NCI-H748 (cell line): ENCODE results near the gene TMEM237.
"Not testable (repeated sequence)": the region's sequence is repeated elsewhere in the genome, so short reads cannot be mapped to it uniquely, and the experiment has no call there.

Source experiments
- DNase-seq: peaks from one replicate; lab custom pipeline; 2025; ENCODE audit not compliant: unreplicated experiment; lab: John Stamatoyannopoulos, UW

The TMEM237 gene, protein sequence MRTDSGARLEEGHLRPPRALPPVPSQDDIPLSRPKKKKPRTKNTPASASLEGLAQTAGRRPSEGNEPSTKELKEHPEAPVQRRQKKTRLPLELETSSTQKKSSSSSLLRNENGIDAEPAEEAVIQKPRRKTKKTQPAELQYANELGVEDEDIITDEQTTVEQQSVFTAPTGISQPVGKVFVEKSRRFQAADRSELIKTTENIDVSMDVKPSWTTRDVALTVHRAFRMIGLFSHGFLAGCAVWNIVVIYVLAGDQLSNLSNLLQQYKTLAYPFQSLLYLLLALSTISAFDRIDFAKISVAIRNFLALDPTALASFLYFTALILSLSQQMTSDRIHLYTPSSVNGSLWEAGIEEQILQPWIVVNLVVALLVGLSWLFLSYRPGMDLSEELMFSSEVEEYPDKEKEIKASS

DNA sequence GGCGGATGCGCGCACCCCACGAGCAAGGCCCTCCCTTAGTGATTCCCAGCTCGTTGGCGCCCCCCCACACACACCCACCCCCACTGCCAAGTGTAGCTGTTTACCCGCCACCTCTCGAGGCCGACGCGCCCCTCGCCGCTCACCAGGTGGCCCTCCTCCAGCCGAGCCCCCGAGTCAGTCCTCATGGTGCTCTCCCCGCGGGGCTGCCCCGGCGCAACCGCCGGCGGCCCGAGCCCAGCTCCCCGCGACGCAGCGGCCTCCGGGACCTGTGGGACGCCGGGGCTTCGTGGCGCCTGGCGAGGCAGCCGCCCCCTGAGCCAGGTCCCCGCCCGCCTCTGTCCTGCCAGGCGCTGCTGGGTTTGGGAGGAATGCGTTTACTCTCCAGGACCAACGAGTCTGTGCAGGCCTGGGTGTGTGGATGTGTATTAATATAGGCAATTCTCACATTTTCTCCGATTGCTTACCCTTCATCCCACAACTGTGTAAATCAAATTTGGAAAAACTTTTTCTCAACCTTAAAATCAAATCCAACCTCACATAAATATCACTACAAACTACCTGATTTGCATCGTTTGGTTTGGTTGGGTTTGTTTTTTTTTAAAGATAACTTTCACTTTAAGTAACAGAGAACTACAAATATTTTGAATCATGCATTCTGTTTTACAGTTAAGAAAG, at the start of gene TMEM237:
TSS of gene TMEM237 (minus strand) at position 288 of the 675 bp plus-strand sequence. CDS start at position 185, 103 bp downstream.
- peak; percentile 58 for DNase-seq

DNA sequence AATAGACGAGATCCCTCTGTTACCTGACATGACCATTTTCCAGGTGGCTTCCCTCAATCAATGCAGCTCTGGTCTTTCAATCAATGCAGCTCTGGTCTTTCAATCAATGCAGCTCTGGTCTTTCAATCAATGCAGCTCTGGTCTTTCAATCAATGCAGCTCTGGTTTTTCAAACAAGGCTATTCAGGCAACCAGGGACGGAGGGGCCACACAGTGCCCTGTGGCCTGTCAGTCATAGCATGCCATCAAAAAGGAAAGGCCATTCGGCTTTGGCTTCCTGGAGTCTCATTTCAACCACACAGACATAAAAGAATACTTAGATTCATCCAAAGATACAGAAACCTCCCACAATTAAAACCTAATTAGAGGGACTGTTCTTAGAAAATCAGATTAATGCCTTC, 41.9 kb upstream of the TMEM237 start:
- DNase-seq = no peak

DNA sequence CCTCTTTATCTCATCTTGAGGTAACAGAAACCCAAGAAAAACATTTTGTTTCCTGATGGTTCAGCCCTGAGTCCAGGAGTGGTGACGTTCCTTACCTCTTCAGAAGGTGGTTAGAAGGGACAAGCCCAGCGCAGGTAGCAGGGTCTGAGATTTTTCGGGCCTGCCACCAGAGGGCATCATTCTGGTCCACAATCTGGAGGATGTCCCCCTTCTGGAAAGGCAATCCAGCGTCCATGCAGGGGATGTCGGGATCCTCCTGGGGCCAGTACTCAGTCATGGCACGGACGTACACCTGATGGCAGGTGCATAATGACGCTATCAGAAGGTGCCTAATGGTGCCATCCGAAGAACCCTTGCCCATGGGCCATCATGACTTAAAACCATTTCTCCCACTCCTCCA, 37.4 kb upstream of the TMEM237 start:
- peak; percentile 63 for DNase-seq

DNA sequence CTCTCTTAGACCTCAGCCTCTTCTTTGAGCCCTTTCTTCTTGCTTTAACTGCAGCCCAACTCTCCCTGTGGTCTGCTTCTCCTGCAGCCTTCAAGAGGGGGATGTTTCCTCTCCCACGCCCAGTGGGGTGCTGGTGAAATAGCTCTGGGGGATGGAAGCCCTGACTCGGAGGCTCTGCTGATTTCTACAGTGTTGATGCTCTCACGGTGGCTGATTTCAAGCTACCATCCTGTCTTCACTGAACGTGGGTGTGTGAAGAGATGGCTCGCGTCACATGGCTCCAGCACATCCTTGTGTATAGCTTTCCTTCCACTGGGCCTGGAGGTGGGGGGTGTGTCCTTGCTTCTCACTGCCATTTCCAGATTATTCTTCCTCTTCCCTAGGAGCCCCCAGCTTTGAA, 35.1 kb upstream of the TMEM237 start:
- no peak for DNase-seq

DNA sequence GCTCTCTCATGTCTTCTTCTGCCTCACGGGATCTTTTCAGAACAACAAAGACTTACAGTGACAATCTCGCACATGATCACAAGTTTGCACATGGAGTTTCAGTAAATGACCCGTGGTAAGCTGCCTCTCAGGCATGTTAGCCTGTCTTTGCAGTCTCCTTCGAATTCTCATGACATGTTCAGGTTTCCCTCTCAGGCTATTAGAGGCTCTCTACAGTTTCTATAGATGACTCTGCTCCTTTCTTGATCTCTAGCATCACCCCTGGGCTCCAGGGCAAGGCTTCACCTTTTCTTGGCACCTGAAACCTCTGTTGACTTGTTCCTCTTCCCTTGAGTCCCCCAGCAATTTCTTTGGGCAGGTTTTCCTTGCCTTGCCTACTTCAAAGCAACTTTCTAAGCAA, 32.2 kb upstream of the TMEM237 start:
- no peak for DNase-seq

DNA sequence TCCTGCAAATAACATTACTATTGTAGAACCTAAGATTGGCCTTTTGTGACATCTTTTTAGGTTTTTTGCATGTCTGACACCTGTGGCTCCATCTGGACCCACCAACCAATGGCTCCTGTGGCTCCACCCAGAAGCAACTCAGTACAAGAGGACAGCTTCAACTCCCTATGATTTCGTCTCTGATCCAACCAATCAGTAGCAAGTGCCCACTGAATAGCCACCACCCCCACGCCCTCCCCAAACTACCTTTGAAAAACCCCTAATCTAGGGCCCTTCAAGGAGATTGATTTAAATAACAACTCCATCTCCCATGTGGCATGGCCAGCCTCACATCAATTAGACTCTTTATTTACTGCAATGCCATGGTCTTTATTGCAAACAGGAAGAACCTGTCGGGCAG, 31.5 kb upstream of the TMEM237 start:
- peak; percentile 64 for DNase-seq

DNA sequence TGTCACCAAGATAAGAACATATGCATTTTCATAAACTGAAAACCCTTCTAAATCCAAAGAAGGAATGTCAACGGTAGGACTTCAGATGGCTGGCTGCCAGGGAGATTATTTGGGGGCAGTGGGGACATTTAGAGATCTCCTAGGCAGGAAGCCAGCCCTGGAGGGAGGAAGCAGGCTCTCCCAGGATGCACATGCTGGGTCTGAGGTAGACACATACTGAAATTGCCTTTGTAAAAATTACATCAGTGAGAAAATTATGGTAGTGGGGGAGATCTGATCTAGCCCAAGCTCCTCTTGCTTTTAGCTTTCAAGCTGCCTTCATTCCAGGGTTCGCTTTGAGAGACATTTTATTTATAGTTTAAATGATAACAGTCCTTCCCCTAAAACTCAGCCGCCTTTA, 31.0 kb upstream of the TMEM237 start:
- no peak for DNase-seq

DNA sequence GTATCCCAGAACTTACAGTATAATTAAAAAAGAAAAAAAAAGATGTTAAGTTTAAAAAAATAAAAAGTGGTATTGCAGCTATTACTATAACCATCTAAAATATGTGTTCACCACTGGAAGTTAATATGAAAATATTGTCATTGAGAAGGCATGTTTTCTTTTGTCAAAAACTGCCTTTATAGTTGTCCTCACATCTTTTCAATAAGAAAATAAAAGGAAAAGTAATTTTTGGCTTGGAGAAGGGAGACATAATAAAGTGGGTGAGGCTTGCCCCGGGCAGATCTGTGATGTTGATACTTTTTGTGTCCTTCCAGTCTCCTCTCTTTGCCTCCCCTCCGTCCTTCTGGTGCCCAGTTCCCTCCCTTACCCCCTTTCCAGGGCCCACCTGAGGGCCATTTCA, 30.2 kb upstream of the TMEM237 start:
- no peak for DNase-seq

DNA sequence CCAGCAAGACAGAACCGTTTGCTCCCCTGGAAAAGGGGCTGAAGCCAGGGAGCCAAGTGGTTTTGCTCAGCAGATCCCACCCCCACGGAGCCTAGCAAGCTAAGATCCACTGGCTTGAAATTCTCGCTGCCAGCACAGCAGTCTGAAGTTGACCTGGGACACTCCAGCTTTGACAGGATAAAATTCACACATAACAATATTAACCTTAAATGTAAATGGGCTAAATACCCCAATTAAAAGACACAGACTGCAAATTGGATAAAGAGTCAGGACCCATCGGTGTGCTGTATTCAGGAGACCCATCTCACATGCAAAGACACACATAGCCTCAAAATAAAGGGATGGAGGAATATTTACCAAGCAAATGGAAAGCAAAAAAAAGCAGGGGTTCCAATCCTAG, 27.9 kb upstream of the TMEM237 start:
- not testable (repeated sequence) for DNase-seq

DNA sequence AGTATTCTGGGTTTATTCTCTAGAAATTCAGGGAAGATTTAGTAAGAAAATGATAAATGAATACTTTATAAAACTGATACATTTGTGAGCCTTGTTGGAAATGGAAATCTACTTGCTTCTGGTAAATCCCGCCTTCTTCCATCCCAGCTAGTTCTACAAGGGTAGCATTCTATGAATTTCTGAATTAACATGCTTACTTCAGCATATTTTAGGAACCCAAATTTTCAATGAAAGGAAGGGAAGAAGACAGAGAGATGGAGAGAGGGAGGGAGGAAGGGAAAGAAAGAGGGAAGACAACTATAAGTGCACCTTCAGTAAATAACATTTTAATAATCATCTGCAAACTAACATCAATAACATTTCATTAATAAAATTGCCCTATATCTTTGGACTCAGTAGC, 26.6 kb upstream of the TMEM237 start:
- DNase-seq = no peak

DNA sequence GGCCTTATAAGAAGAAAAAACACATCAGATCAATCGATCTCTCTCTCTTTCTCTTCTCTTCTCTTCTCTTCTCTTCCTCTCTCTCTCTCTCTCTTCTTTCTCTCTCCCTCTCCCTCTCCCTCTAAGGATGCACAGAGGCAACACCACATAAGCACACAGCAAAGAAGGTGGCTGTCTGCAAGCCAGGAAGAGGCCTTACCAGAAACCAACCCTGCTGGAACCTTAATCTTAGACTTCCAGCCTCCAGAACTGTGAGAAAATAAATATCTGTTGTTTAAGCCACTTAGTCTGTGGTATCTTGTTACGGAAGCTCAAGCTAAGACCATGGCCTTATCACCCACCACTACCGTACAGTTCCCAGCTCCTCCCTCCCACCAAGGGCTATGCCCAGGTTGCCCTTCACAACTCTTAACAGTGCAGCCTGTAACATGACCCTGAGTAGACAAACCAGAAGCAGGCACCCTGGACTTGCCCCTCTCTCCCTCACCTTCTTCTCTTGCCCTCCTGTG, 25.2 kb upstream of the TMEM237 start:
- no peak for DNase-seq

DNA sequence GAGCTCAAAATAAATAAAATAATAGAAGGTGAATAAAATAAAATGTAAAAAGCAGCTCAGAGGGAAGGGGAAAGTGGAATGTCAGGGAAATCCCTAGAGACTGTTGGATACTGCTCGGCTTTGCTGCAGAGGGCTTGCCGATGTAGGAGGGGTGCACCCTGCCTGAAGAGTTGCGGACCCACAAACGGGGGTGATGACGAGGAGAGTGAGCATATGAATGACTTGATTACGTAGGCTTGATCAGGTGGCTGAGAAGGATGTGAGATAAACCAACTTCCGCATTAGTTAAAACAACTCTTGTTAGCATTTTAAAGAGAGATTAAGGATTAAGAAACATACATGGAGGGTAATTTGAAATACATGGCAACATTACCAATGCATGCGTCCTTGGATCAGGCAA, 21.0 kb upstream of the TMEM237 start:
- no peak for DNase-seq

DNA sequence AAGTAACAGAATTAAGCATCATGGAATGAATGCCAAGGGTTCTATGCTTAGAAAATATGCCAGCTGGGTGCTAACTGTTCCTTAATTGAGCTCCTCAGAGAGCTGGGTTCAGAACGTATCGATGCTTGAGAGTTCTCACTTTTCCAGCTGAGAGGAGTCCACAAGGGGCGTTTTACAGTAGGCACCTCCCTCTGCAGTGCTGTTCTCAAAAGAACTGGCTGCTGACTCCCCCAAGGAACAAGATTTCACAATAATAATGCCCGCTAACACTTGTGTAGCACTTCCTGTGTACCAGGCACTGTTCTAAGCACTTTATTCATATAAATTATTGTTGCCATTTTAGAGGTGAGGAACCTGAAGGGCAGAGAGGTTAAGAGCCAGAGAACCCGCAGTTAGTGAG, 18.1 kb upstream of the TMEM237 start:
- DNase-seq = no peak

DNA sequence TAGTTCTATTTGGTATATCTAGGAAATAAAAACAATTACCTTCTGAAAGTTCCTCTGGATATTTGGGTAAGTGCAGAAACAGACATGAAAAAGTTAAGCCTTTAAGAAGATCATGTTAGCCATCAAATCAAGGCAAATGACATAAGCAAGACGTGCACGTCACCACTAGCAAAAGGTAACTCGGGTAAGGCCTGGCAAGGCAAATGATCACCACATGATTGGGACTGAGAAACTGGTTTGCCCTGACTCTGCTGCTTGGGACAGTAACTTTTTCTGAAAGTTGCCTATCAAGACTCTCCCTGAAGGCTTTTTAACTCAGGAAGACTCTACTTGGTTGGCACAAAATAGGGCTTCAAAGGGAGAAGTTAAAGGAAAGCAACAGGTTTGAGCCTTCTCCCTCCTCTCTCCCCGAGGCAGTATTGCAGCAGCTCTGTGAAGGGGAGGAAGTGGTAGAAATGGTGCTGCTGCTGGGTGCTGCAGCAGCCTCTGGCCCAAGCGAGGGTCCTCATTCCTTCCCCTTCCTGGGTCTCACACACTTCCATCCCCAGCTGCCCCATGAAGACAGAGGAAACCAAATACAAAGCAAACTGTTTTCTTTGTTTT, 17.1 kb upstream of the TMEM237 start:
- DNase-seq = no peak

DNA sequence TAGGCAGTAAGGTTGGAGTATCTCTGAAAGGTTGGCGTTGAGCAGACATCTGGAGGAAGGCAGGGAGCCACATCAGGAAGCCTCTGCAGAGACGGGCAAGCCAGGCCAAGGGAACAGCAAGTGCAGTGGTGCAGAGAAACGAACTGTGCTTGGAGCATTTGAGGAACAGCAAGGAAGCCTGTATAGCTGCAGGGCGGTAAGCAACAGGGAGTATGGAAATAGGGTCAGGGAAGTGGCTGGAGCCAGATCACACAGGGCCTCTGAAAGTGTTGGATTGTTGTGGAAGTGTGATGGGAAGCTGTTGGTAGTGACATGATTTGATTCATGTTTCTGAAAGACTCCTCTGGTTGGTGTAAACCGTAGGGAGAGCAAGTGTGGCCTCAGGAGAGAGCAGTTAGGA, 13.4 kb upstream of the TMEM237 start:
- no peak for DNase-seq

DNA sequence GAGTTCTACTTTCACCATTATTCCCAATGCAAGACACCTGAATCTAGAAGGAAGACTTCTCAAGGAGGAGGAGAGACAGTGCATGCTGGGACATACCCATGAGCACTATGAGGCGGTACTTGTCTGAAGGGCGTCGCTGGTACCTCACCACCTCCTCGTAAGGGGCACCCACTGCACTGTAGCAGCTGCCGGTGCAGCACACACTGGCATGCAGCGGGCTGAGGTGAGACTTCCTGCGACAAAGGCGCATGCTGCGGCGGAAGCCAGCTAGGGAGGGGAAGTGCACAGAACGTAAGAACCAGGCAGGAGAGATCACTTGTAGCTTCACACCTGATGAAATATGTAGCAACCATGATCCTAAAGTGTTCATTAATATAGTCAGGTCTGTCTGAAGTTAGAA, 12.8 kb upstream of the TMEM237 start:
- DNase-seq = no peak

DNA sequence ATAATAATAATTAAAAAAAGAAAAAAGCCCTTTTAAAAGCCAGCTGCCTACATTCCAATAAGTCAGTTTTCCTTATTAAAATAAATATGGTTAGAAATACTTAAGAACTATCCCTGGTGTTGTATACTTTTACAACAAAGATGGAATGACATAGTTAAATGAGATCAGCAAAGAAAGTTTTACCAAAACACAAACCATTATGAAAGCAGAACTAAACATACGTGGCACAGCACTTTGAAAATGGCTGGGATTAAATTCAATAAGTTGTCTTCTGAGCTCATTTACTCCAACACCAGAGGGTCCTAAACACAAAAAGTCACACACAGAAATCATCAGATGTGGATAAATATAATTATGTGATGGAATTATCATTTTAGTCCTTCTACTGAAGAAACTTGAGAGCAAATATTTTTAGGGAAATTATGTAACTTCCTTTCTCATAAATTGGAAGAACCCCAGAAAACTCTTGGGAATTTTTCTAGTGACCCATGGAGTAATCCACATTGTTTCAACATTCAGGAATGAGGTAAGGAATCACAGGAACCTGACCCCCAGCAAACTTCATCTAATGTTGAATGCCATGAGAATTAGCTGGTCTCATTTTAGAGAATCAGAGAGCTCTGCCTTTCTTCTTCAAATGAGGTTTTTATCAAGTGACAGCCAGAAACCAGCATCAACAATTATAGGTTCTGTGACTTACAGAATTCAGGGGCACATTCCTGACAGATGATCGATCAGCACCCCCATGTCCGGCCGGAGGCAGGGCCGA, 11.5 kb upstream of the TMEM237 start:
- no peak for DNase-seq

DNA sequence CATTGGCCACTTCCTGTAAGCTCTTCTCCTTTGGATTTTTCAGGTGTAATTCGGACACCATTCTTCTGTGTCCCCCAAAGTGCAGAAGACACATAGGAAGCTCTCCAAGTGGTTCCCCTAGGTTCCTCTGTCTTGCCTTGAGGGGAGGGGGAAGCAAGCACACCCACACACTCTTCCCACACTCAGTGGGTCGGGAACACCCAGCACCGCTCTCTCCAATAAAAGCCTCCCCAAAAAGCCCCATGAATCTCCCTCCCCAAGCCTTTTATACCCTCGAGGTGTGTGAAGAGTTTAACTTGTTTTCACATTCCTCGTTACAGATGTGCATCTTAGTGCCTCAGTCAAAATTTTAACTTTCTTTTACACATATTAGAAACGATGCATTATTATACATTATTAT, 9.9 kb upstream of the TMEM237 start:
- DNase-seq = no peak

DNA sequence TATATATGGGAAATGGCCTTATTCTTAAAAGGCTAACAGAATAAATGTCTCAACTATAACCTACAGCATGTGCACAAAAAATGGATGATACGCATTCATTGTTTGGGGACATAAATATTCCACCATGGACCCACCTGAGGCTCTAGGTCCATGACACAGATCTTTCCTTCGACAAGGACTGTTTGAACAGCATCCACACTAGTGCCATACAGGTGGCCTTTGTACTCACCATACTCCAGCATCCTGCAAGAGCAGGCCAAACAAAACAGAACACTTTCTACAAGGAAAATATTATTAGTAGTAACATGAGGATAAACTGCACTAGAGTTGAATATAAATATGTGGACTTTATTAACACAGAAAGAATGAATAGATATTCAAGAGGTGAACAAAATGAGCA, 6.1 kb upstream of the TMEM237 start:
- DNase-seq = no peak

DNA sequence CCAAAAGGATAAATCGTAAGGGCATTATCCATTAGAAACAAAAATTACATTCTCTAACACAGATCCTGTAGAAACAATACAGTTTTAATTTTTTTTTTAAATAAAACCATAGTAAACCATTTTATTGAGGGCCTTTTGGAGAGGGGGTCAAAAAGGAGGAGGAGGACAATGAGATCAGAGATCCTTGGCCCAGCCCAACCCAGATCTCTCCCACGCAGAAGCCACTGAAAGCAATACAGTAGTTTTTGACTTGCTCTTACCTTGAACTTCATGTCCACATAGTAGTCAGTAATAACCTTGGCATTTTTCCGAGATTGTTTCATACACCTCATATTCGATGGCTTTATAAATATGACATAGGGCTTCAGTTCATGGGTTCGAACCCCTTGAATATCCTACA, 4.1 kb upstream of the TMEM237 start:
- DNase-seq = no peak

DNA sequence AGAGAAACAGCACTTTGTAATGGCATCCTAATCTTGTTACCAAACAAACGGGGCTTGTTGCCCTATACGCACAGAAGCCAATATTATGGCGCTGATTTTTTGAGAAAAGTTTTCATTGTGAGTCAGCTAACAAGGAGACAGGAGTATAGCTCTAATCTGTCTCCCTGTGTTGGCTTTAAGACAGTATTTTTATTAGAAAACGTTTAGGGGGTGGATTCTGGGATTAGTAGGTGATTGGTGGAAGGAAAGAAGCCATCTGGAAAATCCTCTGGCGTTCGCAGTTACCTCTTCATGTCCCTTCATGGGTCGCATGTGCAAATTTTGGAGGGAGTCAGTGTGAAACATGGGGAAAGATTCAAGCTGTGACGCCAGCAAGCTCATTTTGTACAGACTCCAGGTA, 698 bp upstream of the TMEM237 start:
- DNase-seq = no peak
